Activated T-helper 1 cell treated with anti-CD3 and anti-CD28 coated beads, Interleukin-12 subunit alpha, Interleukin-12 subunit beta, Interleukin-2, Interleukin-4 antibody, amounts not matched to agents 30 ng/mL and 10 ng/mL and 1 ng/mL, durations not matched to agents 14 hours and 24 hours and 36 hours (primary cell): ENCODE results near the gene FAM174C. TPM values are rescaled to one million over a fixed set of nuclear protein-coding genes. Genes with fewer than 3 reads are reported as not detected.
A peak's percentile ranks its signal among the peaks of the same experiment; 100 is the strongest.

Source experiments
- DNase-seq: peaks from one replicate; pipeline ENCODE4 v3.0.0; 2021; ENCODE audit warnings: low spot score
- H3K27ac Mint-ChIP-seq: one replicate; pipeline ENCODE4 v1.8.0; 2021; ENCODE audit warnings: mild to moderate bottlenecking, mixed read lengths
- H3K27me3 Mint-ChIP-seq: one replicate; pipeline ENCODE4 v1.8.0; 2022; ENCODE audit warnings: mild to moderate bottlenecking, moderate library complexity, mixed read lengths; ENCODE audit not compliant: insufficient read depth
- H3K36me3 Mint-ChIP-seq: one replicate; pipeline ENCODE4 v1.8.0; 2021; ENCODE audit warnings: low read depth, mixed read lengths
- H3K4me1 Mint-ChIP-seq: one replicate; pipeline ENCODE4 v1.8.0; 2021; ENCODE audit warnings: low read depth, mixed read lengths
- H3K4me3 Mint-ChIP-seq: one replicate; pipeline ENCODE4 v1.8.0; 2021; ENCODE audit warnings: mild to moderate bottlenecking, moderate library complexity, mixed read lengths
- H3K9me3 Mint-ChIP-seq: one replicate; pipeline ENCODE4 v1.8.0; 2021; ENCODE audit warnings: mixed read lengths
- intact Hi-C: fragments of 100-400 bp; cut with micrococcal nuclease; formaldehyde crosslinking; loops from one replicate; pipeline ENCODE4 v1.15.1; 2024
- total RNA-seq: library from RNA; stranded (reverse); gene quantifications from 2 replicates; pipeline ENCODE4 v1.2.3, GENCODE V29; 2022

FAM174C gene
- total RNA-seq, 1 donor from 2014 or later, result 119 TPM

- no peaks in the 10 kb centered on the region for H3K9me3 Mint-ChIP-seq
- peaks cover 12% of the 10 kb centered on the region for H3K36me3 Mint-ChIP-seq
- H3K27ac Mint-ChIP-seq, result no peak overlapping the region
- peaks cover 41% of the 10 kb centered on the region for H3K4me1 Mint-ChIP-seq
- H3K4me3 Mint-ChIP-seq, result peak overlapping the region; percentile 19
- DNase-seq, result no peak
- intact Hi-C loops, result loop anchor here (1.0 kb wide), 1 partner anchor 21 kb away; no protein-coding TSS in a partner anchor
- H3K27me3 Mint-ChIP-seq, result no peaks in the 10 kb centered on the region
Measured at GRCh38 chr19:1265615-1266128, 9.7 kb upstream of the FAM174C start.

DNA sequence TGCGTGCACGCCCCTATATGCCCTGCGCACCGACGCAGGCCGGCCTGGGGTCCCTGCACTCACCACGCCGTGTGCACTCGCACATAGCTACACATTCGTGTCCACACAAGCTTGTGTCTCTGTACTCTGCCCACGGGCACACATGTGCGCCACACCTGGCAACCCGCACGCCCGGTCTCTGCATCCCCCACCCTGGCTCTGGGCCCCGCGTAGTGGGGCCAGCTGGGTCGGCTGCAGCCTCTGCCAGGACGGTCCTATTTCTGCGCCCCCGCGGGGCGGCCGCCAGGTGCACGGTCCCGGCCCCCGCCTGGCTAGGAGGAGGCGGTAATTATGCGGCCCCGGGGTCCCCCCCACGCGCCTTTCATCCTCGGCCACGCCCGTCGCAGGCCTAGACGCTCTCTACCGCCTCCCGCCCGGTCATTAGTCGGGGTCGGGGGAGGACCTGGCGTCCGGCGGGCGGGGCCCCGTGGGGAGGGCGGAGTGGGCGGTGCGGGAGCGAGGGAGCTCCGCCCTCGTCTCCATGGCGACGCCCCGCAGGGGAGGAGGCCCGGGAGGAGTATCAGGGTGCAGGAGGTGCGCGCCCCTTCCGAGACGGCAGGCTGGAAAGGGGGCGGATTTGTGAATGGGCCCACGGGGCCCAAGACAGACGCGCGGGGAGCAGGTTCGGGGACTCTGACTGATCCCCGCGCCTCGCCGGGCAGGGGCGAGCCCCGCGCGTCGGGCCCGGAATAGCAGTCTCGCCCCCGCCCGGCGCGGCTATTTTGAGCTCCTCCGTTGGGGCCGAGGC is 9.0 kb upstream of the FAM174C start:
- Mint-ChIP-seq H3K9me3 (no peaks in the 10 kb centered on the region), H3K27me3 (no peaks in the 10 kb centered on the region), H3K27ac (no peak overlapping the region), H3K36me3 (peaks cover 18% of the 10 kb centered on the region), H3K4me1 (peaks cover 47% of the 10 kb centered on the region), H3K4me3 (peak overlapping the region; percentile 54)
- peak; percentile 89 for DNase-seq
- intact Hi-C loops, result loop anchor here (1.0 kb wide), 1 partner anchor 22 kb away; no protein-coding TSS in a partner anchor

DNA sequence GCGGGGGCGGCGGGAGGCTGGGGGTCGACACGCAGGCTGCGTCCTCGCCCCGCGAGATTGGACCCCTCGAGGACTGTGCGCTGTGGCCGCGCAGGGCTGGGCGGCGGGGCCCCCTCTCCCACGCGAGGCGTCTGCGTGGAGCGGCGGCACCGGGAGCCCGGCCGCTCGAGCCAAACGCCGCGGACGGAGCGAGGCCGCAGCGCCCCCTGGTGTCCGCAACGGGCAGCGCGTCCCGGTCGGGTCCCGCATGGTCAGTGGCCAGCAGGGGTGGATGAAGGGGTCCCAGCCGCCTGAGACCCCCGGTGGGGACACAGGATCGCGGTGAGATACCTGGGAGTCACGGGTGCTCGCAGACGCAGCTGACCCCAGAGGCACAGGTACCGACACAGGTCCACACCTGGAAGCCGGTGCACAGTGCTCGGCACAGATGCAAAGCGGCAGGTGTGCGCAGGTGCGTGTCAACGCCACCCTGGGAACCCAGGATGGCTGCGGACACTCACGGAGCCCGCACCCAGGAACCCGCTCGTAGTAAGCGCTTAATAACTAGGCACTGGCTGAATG is 8.3 kb upstream of the FAM174C start:
- Mint-ChIP-seq H3K27me3 (no peaks in the 10 kb centered on the region), H3K4me3 (peak overlapping the region; percentile 53), H3K27ac (peak overlapping the region; percentile 72), H3K9me3 (no peaks in the 10 kb centered on the region), H3K4me1 (peaks cover 42% of the 10 kb centered on the region), H3K36me3 (peaks cover 25% of the 10 kb centered on the region)
- intact Hi-C loops, result loop anchor here (1.0 kb wide), 1 partner anchor 23 kb away; no protein-coding TSS in a partner anchor
- DNase-seq, result peak; percentile 72

DNA sequence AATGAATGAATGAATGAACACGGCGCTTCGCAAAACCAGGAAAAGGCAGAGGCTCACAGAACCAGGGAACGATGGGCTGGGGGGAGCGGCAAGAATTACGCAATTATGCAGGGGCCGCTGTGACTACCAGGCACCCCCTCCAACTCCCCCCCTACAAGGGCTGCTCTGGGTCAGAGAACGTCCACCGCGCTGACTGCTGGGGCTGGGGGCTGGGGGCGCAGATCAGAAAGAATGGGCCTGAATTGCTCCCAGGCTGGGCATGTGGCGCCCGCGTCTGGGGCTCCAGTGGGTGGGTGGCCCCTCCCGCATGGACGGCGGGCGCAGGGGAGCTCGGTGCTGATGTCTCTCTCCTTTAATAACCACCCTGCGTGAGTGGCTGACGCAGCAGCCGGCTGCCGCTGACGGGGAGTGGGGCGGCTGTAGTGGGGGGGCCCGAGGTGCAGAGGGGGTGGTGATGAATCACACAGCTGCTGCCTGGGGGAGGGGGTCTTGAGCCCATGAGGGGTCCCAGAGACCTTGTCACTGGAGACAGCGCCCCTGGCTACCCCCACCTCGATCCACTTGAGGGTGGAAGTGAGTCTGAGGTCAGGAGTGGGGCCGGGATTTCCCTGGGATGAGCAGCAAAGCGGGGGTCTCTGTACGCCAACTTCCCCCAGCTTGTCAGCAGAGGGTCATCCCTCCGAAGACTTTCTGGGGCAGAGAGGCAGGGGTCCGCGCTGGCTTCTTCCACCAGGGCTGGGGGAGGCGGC is 7.7 kb upstream of the FAM174C start:
- intact Hi-C loops, result no loop called here
- Mint-ChIP-seq H3K9me3 (no peaks in the 10 kb centered on the region), H3K36me3 (peaks cover 30% of the 10 kb centered on the region), H3K27me3 (no peaks in the 10 kb centered on the region), H3K4me3 (peak overlapping the region; percentile 53), H3K27ac (peak overlapping the region; percentile 72), H3K4me1 (peaks cover 45% of the 10 kb centered on the region)
- no peak for DNase-seq

- Mint-ChIP-seq H3K9me3 (no peaks in the 10 kb centered on the region), H3K36me3 (peaks cover 33% of the 10 kb centered on the region), H3K27ac (peak overlapping the region; percentile 73), H3K4me1 (peaks cover 43% of the 10 kb centered on the region), H3K4me3 (peak overlapping the region; percentile 79), H3K27me3 (no peaks in the 10 kb centered on the region)
- intact Hi-C loops, result loop anchor here (1.0 kb wide), 3 partner anchors 7 to 222 kb away; partner anchors contain the start of gene PCSK4
- DNase-seq, result no peak
Measured at GRCh38 chr19:1268226-1269064, 6.9 kb upstream of the FAM174C start.

DNA sequence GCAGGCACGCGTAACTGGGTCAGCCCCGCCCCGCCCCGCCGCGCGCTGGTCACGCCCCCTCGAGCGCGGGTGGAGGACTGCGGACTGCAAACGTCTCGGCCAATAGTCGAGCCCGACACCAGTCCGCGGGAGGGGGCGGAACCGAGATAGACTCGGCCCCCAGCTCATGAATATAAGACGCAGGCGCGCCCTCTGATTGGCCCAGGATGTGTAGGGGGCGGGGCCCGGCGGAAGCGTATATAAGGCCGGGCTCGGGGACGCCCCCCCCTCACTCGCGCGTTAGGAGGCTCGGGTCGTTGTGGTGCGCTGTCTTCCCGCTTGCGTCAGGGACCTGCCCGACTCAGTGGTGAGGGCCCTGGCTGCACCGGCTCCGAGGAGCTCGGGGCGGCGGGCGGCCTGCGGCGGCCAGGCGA is 6.3 kb upstream of the FAM174C start, which contains the start of gene CIRBP:
TSS of gene CIRBP (plus strand) at position 268 of the 413 bp plus-strand sequence. CDS start 1,602 bp downstream, outside the sequence.
- Mint-ChIP-seq H3K27me3 (no peaks in the 10 kb centered on the region), H3K4me3 (peak within 1 kb of the TSS; percentile 91), H3K27ac (peak within 1 kb of the TSS; percentile 91), H3K36me3 (peaks cover 39% of the 10 kb centered on the region), H3K4me1 (peaks cover 43% of the 10 kb centered on the region), H3K9me3 (no peaks in the 10 kb centered on the region)
- intact Hi-C loops, result loop anchor here (1.0 kb wide), 3 partner anchors 8 to 221 kb away; partner anchors contain the start of gene PCSK4
- DNase-seq, result peak; percentile 99

DNA sequence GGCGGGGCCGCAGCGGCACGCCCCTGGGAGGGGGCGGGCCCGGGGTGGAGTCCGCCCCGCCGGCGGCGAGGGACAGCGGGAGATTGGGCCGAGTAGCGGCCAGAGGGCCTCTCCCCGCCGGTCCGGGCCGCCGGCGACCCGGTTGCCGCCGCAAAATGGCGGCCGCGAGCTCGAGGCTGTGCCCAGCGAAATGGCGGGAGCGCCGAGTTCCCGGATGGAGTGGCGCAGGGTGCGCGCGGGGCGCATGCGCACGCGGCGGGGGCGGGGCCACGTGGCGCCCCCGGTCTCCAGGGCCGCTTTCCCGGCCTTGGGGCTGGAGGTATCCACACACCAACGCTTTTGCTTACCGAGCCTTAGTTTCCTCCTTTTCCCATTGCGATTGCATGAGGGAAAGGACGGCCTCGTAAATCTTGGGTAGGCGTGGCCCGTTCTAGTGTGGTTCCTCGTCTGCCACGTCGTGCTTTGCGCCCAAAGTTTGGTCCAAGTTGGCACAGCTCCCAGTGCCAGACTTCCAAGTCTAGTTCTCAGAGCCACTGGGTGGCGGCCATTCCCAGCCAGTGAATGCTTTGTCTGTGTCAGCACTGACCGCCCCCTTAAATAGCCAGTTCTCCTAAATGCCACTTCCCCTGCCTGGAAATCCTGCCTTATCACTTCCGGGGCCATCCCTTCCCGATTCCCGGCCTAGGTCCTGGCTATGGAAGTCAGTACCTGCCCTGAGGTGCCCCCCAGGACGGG is 5.7 kb upstream of the FAM174C start:
- DNase-seq, result peak; percentile 84
- intact Hi-C loops, result loop anchor here (1.0 kb wide), 3 partner anchors 8 to 221 kb away; partner anchors contain the start of gene PCSK4
- H3K9me3 Mint-ChIP-seq, result no peaks in the 10 kb centered on the region
- H3K4me1 Mint-ChIP-seq, result peaks cover 43% of the 10 kb centered on the region
- peaks cover 42% of the 10 kb centered on the region for H3K36me3 Mint-ChIP-seq
- no peaks in the 10 kb centered on the region for H3K27me3 Mint-ChIP-seq
- peak overlapping the region; percentile 91 for H3K4me3 Mint-ChIP-seq
- H3K27ac Mint-ChIP-seq, result peak overlapping the region; percentile 91

DNA sequence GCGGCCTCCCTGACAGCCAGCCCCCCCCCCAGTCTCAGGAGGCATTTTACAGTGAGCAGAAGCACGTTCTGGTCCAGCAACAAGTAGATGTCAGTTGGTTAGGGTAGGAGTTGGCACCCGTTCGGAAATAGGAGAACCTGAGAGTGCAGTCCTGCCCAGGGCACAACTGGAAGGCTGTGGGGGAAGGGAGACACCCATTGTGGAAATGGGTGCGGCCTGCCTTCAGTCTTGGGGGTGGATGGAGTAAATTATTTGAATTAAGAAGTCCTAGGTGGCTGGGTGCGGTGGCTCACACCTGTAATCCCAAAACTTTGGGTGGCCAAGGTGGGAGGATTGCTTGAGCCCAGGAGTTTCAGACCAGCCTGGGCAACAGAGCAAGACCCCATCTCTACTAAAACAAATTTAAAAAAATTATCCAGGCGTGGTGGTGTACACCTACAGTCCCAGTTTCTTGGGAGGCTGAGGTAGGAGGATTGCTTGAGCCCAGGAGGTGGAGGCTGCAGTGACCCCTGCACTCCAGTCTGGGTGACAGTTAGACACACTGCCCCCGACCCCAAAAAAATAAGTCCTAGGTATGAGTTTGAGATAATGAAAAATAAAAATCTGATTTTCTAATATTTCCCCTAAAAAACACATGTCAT is 5.0 kb upstream of the FAM174C start:
- intact Hi-C loops, result no loop called here
- H3K4me1 Mint-ChIP-seq, result peaks cover 43% of the 10 kb centered on the region

DNA sequence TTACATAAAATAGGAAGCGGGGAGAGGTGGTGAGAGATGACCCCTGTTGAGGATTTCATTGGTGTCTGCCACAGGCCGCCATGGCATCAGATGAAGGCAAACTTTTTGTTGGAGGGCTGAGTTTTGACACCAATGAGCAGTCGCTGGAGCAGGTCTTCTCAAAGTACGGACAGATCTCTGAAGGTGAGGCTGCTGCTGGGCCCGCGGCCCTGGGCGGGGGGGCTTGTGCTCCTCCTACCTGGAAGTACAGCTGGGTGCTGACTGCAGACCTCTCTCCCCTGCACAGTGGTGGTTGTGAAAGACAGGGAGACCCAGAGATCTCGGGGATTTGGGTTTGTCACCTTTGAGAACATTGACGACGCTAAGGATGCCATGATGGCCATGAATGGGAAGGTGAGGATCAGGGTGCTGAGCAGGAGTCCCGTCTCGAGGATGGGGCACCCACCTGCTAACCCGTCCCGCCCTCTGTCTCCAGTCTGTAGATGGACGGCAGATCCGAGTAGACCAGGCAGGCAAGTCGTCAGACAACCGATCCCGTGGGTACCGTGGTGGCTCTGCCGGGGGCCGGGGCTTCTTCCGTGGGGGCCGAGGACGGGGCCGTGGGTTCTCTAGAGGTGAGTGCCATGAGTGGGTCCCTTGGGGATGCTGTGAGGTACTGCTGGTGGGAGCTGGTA is 4.3 kb upstream of the FAM174C start:
- Mint-ChIP-seq H3K27ac (peak overlapping the region; percentile 91), H3K4me3 (peak overlapping the region; percentile 91), H3K9me3 (no peaks in the 10 kb centered on the region), H3K4me1 (peaks cover 43% of the 10 kb centered on the region), H3K36me3 (peaks cover 42% of the 10 kb centered on the region), H3K27me3 (no peaks in the 10 kb centered on the region)
- DNase-seq, result no peak
- intact Hi-C loops, result no loop called here

More for the DNA sequence above, 5.0 kb upstream of the FAM174C start:
- Mint-ChIP-seq H3K4me3 (peak overlapping the region; percentile 91), H3K36me3 (peaks cover 42% of the 10 kb centered on the region), H3K27ac (peak overlapping the region; percentile 91), H3K9me3 (no peaks in the 10 kb centered on the region), H3K27me3 (no peaks in the 10 kb centered on the region)
- no peak for DNase-seq

GRCh38 chr19:1271528-1272422 is 3.6 kb upstream of the FAM174C start:
- no peaks in the 10 kb centered on the region for H3K27me3 Mint-ChIP-seq
- peak overlapping the region; percentile 91 for H3K4me3 Mint-ChIP-seq
- H3K9me3 Mint-ChIP-seq, result no peaks in the 10 kb centered on the region
- no peak for DNase-seq
- intact Hi-C loops, result no loop called here
- H3K36me3 Mint-ChIP-seq, result peaks cover 46% of the 10 kb centered on the region
- H3K27ac Mint-ChIP-seq, result peak overlapping the region; percentile 91
- peaks cover 46% of the 10 kb centered on the region for H3K4me1 Mint-ChIP-seq
